GM13977 (cell line): ENCODE data around the gene TMEM132D.

Experiments used
- DNase-seq: peaks from one replicate; pipeline ENCODE4 v3.0.0; 2012; ENCODE audit warnings: low spot score
- CTCF ChIP-seq: IDR thresholded peaks from 2 replicates; pipeline ENCODE4 v1.5.1; 2012; ENCODE audit warnings: mild to moderate bottlenecking, control low read depth; ENCODE audit not compliant: insufficient read depth; ENCODE audit errors: extremely low read depth, missing control alignments
- in situ Hi-C: fragments of 300-500 bp; cut with MboI; formaldehyde crosslinking; loops from one replicate; pipeline ENCODE4 v1.12.0; 2022; ENCODE audit warnings: low sequenced_read_pairs, low pct_unique_long_range_greater_than_20kb, mixed read lengths, inconsistent platforms; ENCODE audit not compliant: unreplicated experiment

Gene TMEM132D

GRCh38 chr12:129428240-129428936 lies 475.4 kb downstream of the TMEM132D start:
- in situ Hi-C loops: no loop called here
- TF ChIP-seq CTCF: no peak
- no peak for DNase-seq

- no peak for DNase-seq
- TF ChIP-seq CTCF: no peak
- in situ Hi-C loops: no loop called here
These were observed 480.7 kb downstream of the TMEM132D start for GRCh38 chr12:129423041-129423580.

- no peak for DNase-seq
- no peak for TF ChIP-seq CTCF
- in situ Hi-C loops: no loop called here
These were observed 490.5 kb downstream of the TMEM132D start for GRCh38 chr12:129413295-129413694.

GRCh38 chr12:129409281-129409680 lies 494.5 kb downstream of the TMEM132D start:
- no peak for DNase-seq
- no peak for TF ChIP-seq CTCF
- in situ Hi-C loops: no loop called here

- no peak for DNase-seq
- in situ Hi-C loops: no loop called here
- TF ChIP-seq CTCF: no peak
These were observed 499.3 kb downstream of the TMEM132D start for GRCh38 chr12:129404556-129404955.

- in situ Hi-C loops: no loop called here
- DNase-seq: no peak
- no peak for TF ChIP-seq CTCF
These were observed 502.3 kb downstream of the TMEM132D start for GRCh38 chr12:129401572-129401971.
